Prostate gland (tissue), 2 donors: Measurements from ENCODE around the gene POLDIP2. TPM values are rescaled to one million over a fixed set of nuclear protein-coding genes. Genes with fewer than 3 reads are reported as not detected.

Experiments used
- DNase-seq: peaks from one replicate; pipeline ENCODE4 v3.0.0-alpha.2; 2019; ENCODE audit warnings: low spot score
- H3K27ac ChIP-seq, 2 donors: fragments of 200-600 bp; sonication (generic); 2 replicates each; pipeline ENCODE4 v1.5.1; 2017 to 2019
- H3K27me3 ChIP-seq: fragments of 200-600 bp; sonication (generic); replicated peaks from 2 replicates; pipeline ENCODE4 v1.5.1; 2019; ENCODE audit not compliant: insufficient read depth
- H3K36me3 ChIP-seq, 2 donors: fragments of 200-600 bp; sonication (generic); 1 replicate in 1 of 2; 2 replicates in 1 of 2; pipeline versions ENCODE4 v1.5.1 to v1.8.1; 2017 to 2019
- H3K4me1 ChIP-seq: fragments of 200-600 bp; sonication (generic); replicated peaks from 2 replicates; pipeline ENCODE4 v1.5.1; 2019
- H3K4me3 ChIP-seq, 2 donors: fragments of 200-600 bp; sonication (generic); 2 replicates each; pipeline ENCODE4 v1.5.1; 2017 to 2019
- H3K9me3 ChIP-seq: fragments of 200-600 bp; sonication (generic); 2 replicates; pipeline ENCODE4 v1.5.1; 2017
- CTCF ChIP-seq, 4 experiments: fragments of 200-600 bp in 2 of 4; fragments of 450-650 bp in 2 of 4; sonication (generic) in 2 of 4; IDR thresholded peaks; 1 replicate in 3 of 4; 2 replicates in 1 of 4; pipeline ENCODE4 v1.5.1; 2016 to 2019; ENCODE audit warnings: antibody characterized with exemption in 4 of 4, mild to moderate bottlenecking in 2 of 4, moderate library complexity in 2 of 4
- POLR2A ChIP-seq: fragments of 450-650 bp; IDR thresholded peaks from one replicate; pipeline ENCODE4 v1.6.1; 2016; ENCODE audit warnings: antibody characterized with exemption, mild to moderate bottlenecking
- POLR2AphosphoS5 ChIP-seq: sonication (generic); formaldehyde crosslinking; IDR thresholded peaks from one replicate; pipeline ENCODE4 v1.6.1; 2017; ENCODE audit warnings: antibody characterized with exemption
- WGBS: methylation state at CpG from one replicate; pipeline ENCODE4 v1.1.5; 2018; 5-methylcytosine and 5-hydroxymethylcytosine counted together
- intact Hi-C: fragments of 100-400 bp; cut with DNase I; formaldehyde crosslinking; loops from one replicate; pipeline ENCODE4 v1.14.2; 2022
- total RNA-seq, 2 donors: library from RNA; depleted of rRNA; stranded (reverse); fragments of >200 nt; gene quantifications; one replicate each; pipeline ENCODE4 v1.1.0, GENCODE V29; 2016

Gene POLDIP2
- total RNA-seq, 2 donors from 2014 or later, result 94.4 to 140 TPM

- Histone ChIP-seq H3K4me3 (no peak overlapping the region), H3K9me3 (no peaks in the 10 kb centered on the region), H3K4me1 (peaks cover 12% of the 10 kb centered on the region), H3K36me3 (peaks cover 0 to 12% of the 10 kb centered on the region in 2 donors), H3K27ac (no peak overlapping the region), H3K27me3 (no peaks in the 10 kb centered on the region)
- TF ChIP-seq CTCF (IDR thresholded peaks at IDR 0.05), result no peak
- no peak for TF ChIP-seq POLR2AphosphoS5
- no peak for TF ChIP-seq POLR2A
- intact Hi-C loops, result no loop called here
- DNase-seq, result no peak
- 73% methylated on average over 1 of the region's 1 CpG for WGBS
Observed at GRCh38 chr17:28333083-28333746, 24.1 kb downstream of the POLDIP2 start.

GRCh38 chr17:28331891-28332420 is 25.4 kb downstream of the POLDIP2 start:
- no peak for TF ChIP-seq POLR2A
- no peak for TF ChIP-seq POLR2AphosphoS5
- no peak for TF ChIP-seq CTCF (IDR thresholded peaks at IDR 0.05)
- no peak for DNase-seq
- peaks cover 0 to 12% of the 10 kb centered on the region in 2 donors for H3K36me3 ChIP-seq
- H3K4me1 ChIP-seq, result peaks cover 12% of the 10 kb centered on the region
- WGBS, result 88% methylated on average over 6 of the region's 6 CpGs
- no peaks in the 10 kb centered on the region for H3K9me3 ChIP-seq
- intact Hi-C loops, result no loop called here
- no peaks in the 10 kb centered on the region for H3K27me3 ChIP-seq
- H3K4me3 ChIP-seq, result no peak overlapping the region
- no peak overlapping the region for H3K27ac ChIP-seq

GRCh38 chr17:28330671-28331070 is 26.7 kb downstream of the POLDIP2 start:
- no peak overlapping the region for H3K27ac ChIP-seq
- 84% methylated on average over 5 of the region's 5 CpGs for WGBS
- no peaks in the 10 kb centered on the region for H3K9me3 ChIP-seq
- H3K4me1 ChIP-seq, result peaks cover 12% of the 10 kb centered on the region
- no peak for DNase-seq
- no peak overlapping the region for H3K4me3 ChIP-seq
- TF ChIP-seq POLR2AphosphoS5 (no peak), POLR2A (no peak), CTCF (IDR thresholded peaks at IDR 0.05) (no peak)
- no peaks in the 10 kb centered on the region for H3K27me3 ChIP-seq
- intact Hi-C loops, result no loop called here
- H3K36me3 ChIP-seq, result peaks cover 0 to 12% of the 10 kb centered on the region in 2 donors

- H3K9me3 ChIP-seq, result no peaks in the 10 kb centered on the region
- intact Hi-C loops, result no loop called here
- H3K4me3 ChIP-seq, result no peak overlapping the region
- TF ChIP-seq POLR2AphosphoS5 (no peak), CTCF (IDR thresholded peaks at IDR 0.05) (no peak), POLR2A (no peak)
- H3K27me3 ChIP-seq, result no peaks in the 10 kb centered on the region
- DNase-seq, result no peak
- H3K27ac ChIP-seq, result no peak overlapping the region
- no peaks in the 10 kb centered on the region for H3K4me1 ChIP-seq
- peaks cover 0 to 12% of the 10 kb centered on the region in 2 donors for H3K36me3 ChIP-seq
- WGBS, result 69% methylated on average over 4 of the region's 4 CpGs
Observed at GRCh38 chr17:28328325-28328724, 29.0 kb downstream of the POLDIP2 start.

GRCh38 chr17:28327709-28328108 is 29.6 kb downstream of the POLDIP2 start:
- WGBS, result 66% methylated on average over 3 of the region's 3 CpGs
- no peak for DNase-seq
- Histone ChIP-seq H3K4me3 (no peak overlapping the region), H3K27me3 (no peaks in the 10 kb centered on the region), H3K9me3 (no peaks in the 10 kb centered on the region), H3K4me1 (no peaks in the 10 kb centered on the region), H3K36me3 (peaks cover 0 to 12% of the 10 kb centered on the region in 2 donors), H3K27ac (no peak overlapping the region)
- no peak for TF ChIP-seq POLR2AphosphoS5
- TF ChIP-seq POLR2A, result no peak
- no peak for TF ChIP-seq CTCF (IDR thresholded peaks at IDR 0.05)
- intact Hi-C loops, result no loop called here
